ENCODE measurements around the gene TRPM3. TPM values are rescaled to one million over a fixed set of nuclear protein-coding genes. Genes with fewer than 3 reads are reported as not detected.

Gene TRPM3
- total RNA-seq, 1 donor from 2014 or later, result not detected

DNA sequence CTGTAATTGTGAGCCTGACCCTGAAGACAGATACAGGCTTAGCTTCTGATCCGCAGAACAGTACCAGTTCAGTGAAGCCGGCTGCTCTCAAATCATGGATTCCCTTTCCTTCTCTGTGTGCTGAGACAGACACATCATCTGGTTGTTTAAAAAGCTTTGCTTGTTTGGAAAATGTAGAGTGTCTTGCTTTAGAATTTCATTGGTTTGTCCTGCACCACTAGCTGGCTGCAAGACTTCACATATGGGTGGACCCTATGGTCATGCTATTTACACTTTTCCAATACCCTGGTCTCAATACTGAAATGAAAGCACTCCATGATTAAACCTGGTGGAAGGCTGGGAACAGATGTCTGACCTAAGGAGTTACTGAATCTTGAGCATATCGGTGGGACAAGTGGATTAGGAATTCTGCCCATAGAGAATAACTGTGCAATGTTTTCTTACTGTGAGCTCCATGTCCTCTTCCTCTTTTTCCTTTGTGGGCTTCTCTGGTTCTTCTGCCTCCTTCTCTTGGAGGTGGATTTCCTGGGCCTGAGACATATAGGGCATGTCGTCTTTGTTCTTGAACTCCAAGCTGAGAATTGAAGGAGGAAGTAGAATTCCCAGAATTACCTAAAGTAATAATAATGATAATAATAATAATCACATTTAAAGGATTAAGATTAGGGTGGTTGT is 505.8 kb downstream of the TRPM3 start:
- intact Hi-C loops (cut with micrococcal nuclease), result no loop called here

DNA sequence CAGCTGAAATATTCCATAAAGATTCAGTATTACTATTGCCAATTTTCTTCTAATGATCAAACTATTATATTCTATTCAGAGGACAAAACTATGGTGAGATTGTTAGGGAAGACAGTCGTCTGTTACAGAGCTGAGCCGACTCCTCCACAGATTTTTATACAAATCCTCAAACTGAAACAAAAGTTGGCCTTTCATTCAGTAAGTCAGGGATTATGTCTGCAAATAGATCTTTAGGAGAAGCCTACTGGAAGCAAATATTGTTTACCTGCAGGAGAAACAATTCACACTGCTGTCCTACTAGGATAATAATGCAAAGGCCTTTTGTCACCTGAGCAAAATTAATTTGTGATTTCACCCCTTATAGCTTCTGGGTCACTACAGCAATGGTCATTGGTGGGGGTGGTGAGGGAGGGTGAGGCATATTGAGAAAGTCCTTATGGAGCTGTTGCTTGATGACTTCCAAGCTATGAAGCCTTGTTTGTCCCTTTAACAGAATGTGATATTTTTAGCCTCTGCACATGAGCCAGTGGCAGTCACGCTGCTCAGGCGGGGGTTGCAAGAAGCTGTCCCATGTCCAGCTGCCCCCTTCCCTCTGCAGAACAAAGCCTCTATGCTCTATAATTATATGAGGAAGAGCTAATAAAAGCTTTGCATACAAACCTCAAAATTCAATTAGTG is 506.5 kb downstream of the TRPM3 start:
- intact Hi-C loops (cut with micrococcal nuclease), result no loop called here

DNA sequence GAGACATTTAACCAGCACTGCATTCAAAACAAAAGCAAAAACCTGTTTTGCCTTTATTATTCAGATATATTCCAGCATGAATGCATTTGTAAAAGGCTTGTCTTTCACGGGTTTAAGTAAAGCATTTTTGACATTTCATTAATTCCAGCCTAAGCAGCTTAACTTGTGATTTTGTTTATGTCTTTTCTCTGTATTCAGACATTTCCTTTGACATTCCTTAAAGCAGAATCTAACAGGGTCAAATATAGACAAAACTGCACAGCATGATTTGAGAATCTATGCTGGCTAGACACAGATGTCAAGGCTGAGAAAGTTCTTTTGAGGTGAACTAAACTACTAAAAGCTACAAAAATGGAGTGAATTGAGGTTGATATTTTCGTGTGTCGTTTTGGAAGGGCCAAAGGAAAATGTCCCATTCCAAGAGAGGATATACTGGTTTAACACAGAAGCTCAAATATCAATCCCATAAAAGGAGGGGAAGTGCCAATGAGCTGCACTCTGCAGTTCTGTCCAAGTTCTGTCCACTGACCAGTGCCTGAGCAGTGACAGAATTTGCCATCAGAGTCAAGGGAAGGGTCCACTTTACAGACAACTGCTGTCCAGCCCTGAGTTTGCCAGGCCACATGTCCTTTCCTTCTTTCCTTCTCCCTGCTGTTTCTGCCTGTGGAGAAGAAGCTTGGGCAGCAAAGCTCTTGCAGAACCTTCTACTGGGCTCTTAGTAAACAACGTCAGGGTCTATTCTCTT is 508.2 kb downstream of the TRPM3 start:
- intact Hi-C loops (cut with micrococcal nuclease), result no loop called here

DNA sequence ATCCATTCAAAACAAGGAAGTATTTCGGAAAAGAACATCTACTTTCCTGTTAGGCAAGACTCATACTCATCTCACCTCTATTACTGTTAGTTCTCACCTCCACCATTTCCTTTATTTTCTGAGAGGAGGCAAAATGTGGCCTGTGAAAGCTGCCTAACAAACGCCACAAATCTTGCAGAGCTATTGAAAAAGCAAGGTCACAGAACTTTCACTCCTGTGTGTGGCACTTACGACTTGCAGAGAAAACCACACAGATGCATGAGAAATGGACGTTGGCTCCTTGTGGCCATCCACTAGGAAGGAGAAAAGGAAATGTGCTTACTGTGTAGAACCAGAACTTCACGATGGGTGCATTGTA is 511.2 kb downstream of the TRPM3 start:
- intact Hi-C loops (cut with micrococcal nuclease), result no loop called here

DNA sequence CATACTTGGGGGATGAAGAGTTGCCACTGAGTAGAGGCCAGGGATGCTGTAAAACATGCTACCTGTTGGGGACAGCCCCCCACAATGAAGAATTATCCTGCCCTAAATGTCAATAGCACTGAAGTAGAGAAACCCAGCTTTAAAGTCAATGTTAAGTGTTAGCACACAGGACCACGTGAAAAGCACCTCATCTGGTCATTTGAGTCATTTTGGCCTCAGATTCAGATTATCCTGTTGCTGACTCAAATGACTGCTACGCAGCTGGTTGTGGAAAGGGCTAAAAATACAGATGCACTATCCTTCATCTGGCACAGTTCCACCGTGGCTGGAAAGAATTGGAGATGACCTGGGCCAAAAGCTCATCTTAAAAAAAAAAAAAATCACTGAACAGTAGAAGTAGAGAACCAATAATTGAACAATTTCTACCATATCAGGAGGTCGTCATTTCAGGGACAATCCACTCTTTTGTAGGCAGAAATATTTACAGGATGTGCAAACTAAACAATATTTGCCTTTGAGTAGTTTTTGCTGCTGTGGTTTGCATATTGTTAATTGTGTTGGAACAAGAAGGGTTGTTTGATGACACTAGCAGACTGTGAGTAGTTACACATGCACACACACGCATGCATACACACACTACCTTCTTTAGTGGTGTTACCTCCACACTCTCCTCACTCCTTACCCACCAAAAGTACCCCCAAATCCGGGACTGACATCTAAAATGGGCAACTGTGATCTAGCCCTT is 511.7 kb downstream of the TRPM3 start:
- intact Hi-C loops (cut with micrococcal nuclease), result no loop called here

DNA sequence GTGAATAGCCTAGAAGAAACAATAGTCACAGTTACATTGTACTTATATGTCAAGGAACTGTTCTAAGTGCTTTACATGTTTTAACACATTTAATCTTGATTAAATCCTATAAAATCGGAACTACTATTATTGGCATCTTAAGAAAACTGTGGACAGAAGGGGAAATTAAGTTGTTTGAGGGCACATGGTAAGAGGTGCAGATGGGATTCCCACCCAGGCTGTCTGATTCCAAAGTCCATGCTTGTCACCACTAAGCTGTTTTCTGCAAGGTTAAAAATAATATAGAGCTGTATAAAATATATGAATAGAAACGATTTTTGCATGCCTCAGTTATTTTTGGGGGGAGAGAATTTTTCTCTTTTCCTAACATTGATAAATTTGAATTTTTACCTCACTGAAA is 512.4 kb downstream of the TRPM3 start:
- intact Hi-C loops (cut with micrococcal nuclease), result no loop called here

DNA sequence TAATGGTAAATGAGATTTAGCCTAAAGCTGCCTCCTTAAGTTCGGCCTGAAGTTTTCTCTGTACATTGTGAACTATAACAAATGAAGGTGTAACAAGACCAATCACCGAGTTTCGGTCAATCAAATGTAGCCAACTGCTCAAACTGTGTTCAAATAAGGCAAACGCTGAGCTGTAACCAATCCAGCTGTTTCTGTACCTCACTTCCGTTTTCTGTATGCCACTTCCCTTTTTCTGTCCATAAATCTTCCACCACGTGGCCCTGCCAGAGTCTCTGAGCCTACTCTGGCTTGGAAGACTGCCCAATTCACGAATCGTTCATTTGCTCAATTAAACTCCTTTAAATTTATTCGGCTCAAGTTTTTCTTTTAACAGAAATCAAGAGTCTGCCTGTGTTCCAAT is 513.5 kb downstream of the TRPM3 start:
- intact Hi-C loops (cut with micrococcal nuclease), result no loop called here

DNA sequence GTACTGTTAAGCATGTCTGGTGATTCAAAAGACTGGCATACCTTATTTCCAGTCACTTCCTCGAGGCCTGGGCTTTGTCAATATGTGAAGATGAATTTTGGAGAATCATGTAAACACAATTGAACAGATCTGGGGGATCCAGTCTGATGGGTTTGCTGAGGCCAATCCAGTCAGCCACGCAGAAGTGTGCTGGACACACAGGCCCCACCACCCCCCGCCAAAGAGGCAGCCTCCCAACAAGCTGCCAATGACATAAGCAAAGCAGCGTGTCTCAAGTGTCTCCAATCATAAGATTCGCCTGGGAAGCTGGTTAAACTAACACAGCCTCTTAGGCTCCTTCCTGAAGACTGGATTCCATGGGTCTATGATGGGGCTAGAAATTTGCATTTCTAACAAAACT is 514.1 kb downstream of the TRPM3 start:
- intact Hi-C loops (cut with micrococcal nuclease), result no loop called here

DNA sequence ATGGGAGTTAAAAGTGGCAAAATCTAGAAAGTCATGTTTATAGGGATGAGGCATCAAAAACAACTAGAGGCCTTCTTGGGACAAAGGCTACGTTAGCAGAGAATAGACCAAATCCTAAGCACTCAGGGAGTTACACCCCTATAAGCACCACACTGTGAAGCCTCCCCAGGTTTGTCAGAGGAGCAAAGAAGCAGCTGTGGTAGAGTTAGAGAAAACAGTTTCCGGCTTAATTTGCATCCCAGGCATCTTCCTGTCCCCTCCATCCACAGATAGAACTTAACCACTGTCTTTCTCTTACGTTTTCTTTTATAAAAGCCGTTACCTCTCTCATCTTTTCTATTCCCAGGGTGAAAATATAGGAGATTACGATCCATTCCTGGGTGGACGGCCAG is 518.4 kb downstream of the TRPM3 start:
- intact Hi-C loops (cut with micrococcal nuclease), result loop anchor here (5.0 kb wide), 3 partner anchors 71 to 491 kb away; no protein-coding TSS in a partner anchor

DNA sequence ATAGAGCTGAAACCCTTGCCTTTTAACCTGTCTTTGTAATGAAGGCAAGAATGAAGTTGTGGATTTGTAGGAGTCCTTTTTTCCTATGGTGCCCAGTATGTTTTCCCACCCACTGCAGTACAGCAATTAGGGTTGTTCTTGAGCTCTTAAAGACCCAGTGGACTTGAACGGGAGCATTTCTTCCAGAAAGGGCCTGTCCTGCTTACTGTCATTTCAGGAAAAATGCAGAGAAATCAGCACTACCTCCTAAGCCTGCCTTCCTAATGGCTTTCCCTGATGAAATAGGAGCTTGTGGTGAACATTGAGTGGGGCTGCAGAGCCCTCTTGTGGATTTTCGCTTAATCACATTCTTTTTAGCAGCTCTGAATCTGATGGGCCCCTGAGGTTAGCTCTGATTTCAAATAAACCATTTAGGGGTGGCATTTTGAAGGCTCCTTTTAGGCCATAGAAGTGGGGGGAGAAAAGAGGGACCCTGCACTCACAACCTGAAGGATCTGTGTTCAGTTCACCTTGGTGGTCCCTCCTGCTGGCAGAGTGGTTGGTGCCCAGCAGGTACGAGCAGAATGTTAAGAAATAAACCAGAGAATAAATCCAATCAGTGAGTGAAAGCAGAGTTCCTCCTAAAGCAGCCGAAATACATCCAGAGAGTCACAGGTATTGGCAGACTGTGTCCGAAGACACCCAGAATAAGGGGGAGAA is 519.0 kb downstream of the TRPM3 start:
- intact Hi-C loops (cut with micrococcal nuclease), result loop anchor here (1.0 to 5.0 kb wide), 10 partner anchors 39 to 630 kb away; partner anchors contain the start of genes KLF9 and SMC5

DNA sequence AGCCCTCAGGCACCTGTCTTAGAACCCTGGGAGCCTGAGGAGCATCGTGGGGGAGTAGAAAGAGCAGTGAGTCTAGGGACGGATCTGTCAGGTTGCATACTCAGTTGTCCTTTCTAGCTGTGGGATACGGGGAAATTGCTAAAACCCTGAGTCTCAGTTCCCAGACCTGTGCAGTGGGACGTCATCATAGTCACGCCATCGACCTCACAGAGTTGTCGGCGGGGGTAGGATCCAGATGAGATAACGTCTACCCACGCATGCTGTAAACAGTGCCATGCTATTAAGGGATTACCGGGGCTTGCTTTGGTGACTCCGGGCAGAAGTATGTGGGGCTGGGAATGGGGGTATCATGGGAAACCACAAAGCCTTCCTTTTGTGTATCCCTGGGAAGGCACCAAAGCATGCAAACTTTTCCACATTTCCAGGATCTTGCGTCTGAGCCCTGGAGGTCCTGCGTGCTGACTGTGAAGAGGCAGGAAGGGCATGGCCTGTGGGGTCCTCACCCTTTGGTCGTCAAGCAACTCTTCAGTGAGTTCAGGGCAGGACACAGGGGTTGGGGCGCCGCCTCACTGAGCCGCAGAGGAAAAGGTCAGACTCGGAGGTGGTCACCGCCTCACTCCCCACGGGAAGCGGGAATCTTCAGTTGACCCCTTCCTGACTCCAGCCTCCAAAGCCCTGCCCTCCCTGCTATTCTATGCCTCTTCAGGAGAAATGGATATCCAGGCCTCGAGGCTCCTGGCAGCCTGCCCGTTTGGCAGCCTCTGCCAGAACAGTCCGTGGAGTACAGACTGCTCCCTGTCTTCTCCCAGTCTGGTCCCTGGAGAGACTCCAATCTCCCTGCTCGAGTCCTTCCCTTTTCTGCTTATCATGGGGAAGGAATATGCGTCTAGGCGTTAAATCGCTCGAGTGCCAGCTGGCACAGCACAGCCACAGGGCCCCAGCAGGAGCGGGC is 520.1 kb downstream of the TRPM3 start:
- intact Hi-C loops (cut with micrococcal nuclease), result loop anchor here (5.0 kb wide), 3 partner anchors 69 to 489 kb away; no protein-coding TSS in a partner anchor

DNA sequence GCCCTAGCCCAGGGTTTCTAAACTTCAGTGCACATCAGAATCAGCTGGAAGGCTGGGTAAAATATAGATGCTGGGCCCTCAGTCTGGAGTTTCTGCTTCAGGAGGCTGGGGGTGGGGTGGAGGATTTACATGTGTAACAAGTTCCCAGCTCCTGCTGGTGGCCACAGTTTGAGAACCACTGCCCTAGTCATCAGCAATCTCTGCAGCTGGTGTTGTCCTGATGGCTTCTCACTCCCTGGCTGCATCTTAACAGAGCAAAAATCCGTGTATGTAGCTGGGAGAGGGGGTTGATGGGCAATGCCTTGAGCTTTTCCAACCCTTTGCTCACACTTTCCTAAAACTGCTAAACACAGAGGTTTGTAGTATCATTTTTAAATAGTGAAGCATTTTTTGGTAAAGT is 520.9 kb downstream of the TRPM3 start:
- intact Hi-C loops (cut with micrococcal nuclease), result loop anchor here (5.0 kb wide), 3 partner anchors 68 to 488 kb away; no protein-coding TSS in a partner anchor

DNA sequence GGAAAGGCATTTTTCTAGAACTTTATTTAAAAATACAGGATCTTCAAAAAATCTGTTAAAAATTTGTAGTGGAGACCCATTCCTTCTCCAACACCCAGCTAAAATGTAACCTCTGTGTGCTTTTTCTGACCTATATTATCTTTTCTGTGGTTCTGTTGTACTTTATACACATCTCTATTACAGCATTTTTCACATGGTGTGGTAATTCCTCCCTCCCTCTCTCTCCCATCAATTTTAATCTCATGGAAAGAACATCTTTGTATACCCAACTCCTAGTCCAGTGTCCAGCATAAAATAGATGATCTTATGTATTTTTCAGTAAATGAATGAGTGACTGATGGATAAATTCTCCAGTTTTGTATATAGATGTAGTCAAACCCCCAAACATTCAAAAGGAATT is 523.5 kb downstream of the TRPM3 start:
- intact Hi-C loops (cut with micrococcal nuclease), result loop anchor here (1.0 kb wide), 1 partner anchor 35 kb away; no protein-coding TSS in a partner anchor

DNA sequence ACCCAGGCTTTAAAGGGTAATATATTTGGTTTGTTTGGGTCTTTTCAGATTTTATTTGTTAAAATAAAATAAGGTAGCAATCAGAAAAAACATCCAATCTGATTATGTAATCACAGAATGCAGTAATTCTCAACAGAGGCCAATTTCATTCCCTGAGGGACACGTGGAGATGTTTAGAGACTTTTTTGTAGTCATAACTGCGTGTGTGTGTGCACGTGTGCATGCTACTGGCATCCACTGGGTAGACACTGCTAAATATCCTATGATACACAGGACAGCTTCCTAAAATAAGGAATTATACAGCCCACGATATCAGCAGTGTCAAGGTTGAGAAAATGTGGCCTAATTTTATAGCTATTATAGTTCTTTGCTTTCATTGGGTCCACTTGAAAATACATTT is 526.2 kb downstream of the TRPM3 start:
- intact Hi-C loops (cut with micrococcal nuclease), result no loop called here

DNA sequence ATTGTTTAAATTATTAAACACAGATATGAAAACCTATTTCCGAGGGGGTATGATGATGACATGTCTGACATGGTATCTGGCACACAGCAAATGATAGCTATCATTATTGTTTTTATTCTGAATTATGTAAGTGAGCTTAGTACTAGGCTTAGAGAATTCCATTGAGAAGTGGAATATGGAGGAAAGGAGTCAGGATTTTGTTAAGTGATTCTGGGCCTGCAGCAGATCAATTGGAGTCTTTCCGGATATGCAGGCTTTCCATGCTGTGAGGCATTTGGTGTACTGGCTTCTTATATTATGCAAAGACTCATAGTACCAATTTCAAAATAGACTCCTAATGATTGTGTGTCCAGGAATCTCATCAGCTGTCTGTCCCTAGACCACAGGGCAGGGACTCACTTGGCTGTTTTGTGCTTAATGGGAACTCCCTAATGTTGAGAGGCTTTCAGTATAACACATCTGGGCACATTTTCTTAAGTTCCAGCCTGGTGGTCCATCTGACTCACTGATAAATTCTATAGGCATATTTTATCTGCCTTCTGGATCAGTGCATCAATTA is 527.0 kb downstream of the TRPM3 start:
- intact Hi-C loops (cut with micrococcal nuclease), result no loop called here

DNA sequence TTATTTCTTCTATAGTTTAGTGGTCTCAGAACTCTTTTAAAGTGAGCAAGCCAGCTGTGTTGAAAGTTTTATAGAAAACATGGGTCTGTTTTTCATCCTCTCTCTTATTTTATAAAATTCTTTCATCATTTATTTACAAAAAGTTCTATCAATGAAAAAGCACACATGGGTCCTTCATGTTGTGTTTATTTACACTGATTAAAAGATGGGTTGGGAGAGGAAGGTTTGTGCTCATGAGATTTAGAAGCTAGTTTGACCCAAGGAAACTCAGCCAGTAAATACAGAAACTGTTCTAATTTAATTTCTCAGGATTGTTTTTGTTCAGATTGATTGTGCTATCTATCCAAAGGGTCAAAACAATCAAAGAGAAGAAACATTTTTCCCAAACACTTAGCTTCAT is 528.2 kb downstream of the TRPM3 start:
- intact Hi-C loops (cut with micrococcal nuclease), result no loop called here

DNA sequence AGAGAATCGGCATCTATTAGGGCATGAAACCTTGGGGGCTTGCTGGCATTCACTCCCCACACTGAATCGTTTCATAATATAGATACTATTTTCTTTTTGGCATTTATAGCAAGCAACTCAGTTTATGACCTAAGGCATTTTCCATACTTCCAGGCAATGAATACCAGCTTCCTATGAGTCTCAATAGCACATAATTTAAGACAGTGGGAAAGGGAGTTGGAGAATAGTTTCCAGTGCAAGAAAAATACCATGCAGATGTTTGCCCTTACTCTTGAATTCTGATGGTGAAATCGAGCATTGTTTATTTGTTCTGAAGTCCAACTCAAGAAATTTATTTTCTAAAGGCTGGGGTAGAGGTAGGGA is 531.1 kb downstream of the TRPM3 start:
- intact Hi-C loops (cut with micrococcal nuclease), result no loop called here

DNA sequence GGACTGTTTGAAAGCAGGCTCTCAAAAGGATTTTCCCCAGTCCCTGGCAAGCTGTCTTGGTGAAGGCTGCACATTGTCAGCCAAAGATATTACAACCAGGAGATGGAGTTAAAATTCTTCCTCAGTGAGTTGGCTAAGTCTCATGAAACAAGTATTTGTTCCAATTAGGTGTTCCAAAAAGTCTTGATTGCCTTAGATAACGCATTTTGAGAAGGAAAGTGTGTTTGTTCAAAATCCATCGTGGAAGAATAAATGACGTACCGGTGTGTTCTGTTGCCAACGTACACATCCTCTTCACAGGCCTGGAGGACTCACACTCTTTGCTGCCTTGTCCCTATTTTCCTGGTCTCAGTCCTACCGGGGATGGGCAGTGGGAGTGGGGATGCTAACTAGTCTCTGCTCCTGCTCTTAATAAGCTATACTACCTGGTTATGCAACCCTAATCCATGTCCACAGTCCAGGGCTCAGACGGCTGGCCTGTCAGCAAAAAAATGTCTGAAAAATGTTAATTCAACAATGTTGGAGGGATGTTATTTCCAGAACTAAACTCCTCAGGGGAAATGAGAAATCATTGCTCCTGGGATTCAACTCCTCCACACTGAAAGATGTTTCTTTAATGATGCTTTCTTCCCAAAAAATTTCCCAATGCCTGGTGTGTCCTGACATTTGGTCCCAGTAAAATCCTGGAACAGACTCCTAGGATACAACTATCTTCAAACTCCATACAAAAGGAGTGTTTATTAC is 531.7 kb downstream of the TRPM3 start:
- intact Hi-C loops (cut with micrococcal nuclease), result no loop called here

DNA sequence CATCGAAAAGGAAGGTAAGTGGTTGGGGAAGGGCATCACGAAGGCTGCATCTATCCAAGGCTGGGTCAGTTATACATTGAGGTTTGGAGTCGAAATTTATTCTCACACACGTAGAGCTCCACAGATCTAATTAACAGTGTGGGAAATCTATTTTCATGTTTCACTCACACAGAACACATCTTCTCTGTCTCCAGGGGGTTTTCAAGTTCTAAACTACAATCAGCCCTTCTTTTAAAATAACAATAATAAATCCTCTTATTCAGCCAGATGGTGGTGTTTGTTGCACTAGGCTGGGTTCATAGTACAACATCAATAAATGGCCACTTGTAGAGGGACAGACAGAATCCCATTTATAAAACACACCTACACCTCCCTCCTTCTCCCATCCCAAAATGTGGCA is 532.4 kb downstream of the TRPM3 start:
- intact Hi-C loops (cut with micrococcal nuclease), result no loop called here
